T-helper 2 cell (primary cell): ENCODE data around the gene NRBF2.
A peak's percentile ranks its signal among the peaks of the same experiment; 100 is the strongest.

Experiments used
- DNase-seq, 5 experiments: peaks; one replicate each; pipeline versions ENCODE4 v3.0.0 to v3.0.0-alpha.2; 2012 to 2022

Gene NRBF2

DNA sequence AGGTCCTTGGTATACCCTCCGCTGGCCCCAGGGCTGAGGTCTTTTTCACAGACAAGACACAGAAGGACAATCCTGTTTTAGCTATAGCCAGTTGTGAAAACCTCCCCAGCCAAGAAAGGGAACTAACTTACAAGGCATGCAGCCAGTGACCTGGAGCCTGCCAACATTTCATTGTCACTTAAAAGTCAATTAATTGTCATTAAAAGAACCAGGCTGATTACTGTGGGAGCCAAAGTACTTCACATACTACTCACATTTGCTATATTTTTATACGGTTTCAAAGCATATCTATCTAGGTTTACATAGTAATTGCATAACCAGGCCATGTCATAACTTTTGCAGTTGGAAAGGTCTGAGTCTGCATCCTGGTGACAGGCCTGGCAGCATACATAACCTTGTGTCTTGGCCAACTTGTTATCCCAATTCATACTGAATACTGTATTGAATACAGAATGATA is 31.1 kb downstream of the NRBF2 start:
- no peak for DNase-seq

DNA sequence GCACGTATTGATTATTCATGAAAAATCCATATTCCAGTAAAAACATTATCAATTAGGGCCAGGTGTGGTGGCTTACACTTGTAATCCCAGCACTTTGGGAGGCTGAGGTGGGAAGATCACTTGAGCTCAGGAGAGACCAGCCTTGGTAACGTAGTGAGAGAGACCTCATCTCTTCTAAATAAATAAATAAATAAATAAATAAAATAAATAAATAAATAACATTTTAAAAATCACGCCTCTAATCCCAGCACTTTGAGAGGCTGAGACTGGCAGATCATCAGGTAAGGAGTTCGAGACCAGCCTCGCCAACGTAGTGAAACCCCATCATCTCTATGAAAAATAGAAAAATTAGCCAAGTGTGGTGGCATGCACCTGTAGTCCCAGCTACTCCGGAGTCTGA is 32.1 kb downstream of the NRBF2 start:
- no peak for DNase-seq

DNA sequence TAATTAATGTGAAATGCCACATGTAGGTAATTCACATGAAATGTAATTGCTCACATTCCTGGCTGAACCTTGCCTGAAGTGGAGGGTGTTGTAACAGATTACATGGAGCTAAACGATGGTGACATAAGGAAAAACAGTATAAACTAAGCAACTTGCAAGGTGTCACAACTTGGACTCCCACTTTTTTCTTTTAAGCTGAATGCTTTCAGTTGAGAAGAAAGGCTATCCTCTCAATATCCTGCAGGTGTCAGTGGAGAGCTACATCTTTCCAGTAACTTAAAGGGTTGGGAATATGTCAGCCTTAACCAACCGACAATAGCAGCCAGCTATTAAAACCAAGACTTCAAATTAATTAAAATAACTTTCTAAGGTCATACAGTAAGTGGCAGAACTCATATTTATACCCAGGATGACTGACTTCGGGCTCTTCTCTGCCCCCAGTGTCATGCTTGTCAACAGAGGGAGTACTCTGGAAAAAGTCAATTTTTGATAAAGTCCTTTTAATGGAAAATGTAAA is 33.7 kb downstream of the NRBF2 start:
- peak in 2 of 5 experiments; percentile 14 to 71 for DNase-seq

DNA sequence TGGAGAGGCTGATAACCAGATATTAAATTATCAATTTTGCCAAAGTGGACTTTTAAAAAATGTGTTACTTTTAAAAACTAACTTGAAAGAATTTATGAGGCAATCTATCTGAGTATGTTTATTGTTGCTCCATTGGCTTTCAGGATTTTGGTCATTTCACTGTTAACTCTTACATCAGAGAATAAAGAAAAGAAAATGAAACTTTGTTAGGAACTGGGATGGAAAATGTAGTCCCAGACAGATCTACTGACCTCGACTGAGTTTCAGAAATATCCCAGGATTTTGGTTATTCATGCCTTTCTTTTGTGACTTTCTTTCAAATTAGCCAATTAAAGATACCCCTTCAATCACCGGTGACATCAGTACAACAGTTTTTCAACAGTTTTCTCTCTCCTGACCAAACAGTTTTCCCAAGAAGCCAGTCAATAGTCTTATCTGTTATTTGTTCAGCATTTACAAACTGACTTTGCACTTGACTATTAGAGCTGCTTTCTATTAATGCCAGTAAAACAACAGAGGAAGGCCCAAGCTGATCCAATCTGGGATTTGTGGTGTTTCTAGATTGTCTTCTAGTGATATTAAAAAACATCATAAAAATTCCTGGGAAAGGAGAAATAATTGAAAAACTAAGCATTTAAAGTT is 35.8 kb downstream of the NRBF2 start:
- no peak for DNase-seq

DNA sequence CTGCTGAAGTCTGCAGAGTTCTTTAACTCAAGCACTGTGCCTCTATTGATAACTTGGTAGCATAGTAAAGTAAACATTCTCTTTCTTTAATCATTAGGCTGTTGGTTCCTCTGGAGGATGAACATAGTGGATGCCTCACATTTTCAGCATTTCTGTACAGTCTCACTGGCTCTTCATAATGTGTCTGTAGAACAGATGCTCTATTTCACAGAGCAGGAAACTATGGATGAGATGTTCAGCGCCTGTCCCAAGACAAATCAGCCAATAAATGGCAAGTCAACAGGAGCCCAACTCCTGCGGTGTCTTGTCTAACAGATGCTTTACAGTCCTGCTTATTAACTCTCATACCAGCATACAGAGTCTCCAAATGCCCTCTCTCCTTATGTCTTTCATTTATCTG is 36.5 kb downstream of the NRBF2 start:
- DNase-seq: no peak

DNA sequence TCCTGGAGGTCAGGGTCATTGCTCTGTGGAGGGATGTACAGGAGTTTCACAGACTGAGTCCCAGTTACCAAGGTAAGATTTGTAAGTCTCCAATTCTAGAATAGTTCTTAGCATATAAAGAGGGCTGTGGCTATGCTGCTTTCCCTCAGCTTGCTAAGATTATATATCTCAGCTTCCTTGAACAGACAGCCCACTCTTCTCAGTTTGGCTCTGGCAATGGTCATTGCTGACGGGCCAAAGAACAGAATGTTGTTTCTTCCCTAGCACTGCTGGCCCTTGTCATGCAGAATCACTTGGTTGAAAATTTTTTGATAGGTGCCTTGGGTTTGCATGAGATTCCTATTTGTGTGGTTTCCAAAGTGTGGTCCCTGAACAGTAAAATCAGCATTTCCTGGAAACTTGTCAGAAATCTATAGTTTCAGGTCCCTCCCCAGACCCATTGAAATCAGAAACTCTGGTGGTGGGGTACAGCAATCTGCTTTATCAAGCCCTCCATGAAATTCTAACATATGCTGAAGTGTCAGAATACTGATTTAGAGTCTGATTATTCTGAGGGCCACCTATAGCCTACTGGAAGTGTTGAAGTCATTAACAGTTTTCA is 38.2 kb downstream of the NRBF2 start:
- peak in 1 of 5 experiments; percentile 18 for DNase-seq

DNA sequence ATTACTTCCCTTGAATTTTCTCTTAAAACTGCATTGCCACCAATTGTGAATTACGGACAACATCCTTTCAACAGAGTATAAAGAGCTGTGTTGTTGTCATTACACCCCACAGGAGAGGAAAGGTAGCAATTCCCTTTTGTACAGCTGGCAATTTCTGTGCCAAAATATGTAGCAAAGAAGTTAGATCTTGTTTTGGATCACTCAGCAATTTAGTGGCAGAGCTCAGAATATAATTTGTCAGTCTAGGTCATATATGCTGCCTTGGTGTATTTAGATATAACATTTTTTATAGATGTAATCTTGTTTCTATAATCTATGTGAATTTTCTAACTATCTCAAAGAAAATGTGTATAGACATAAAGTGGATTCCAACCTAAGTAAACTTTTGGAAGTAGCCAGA is 38.8 kb downstream of the NRBF2 start:
- no peak for DNase-seq

DNA sequence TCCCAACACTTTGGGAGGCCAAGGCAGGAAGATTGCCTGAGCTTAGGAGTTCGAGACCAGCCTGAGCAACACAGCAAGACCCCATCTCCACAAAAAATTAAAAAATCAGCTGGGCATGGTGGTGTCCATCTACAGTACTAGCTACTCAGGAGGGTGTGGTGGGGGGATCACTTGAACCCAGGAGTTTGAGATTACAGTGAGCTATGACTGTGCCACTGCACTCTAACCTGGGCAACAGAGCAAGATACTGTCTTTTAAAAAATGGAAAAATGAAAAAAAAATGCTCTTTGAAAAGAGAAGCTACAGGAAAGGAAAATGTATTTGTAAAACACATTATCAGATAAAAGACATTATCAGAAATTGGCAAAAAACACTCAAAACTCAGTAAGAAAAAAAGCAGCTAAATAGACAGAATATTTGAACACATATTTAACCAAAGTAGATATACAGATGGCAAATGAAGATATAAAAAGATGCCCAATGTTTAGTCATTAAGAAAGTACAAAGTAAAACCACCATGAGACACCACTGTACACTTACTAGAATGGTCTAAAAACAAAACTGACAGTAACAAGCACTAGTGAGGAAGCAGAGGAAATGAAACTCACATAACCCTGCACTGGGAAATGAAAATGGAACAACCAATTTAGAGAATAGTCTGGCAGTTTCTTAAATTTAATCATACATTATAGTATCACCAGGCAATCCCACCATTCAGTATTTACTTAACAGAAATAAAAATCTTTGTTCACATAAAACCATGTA is 40.5 kb downstream of the NRBF2 start:
- peak in 1 of 5 experiments; percentile 86 for DNase-seq

DNA sequence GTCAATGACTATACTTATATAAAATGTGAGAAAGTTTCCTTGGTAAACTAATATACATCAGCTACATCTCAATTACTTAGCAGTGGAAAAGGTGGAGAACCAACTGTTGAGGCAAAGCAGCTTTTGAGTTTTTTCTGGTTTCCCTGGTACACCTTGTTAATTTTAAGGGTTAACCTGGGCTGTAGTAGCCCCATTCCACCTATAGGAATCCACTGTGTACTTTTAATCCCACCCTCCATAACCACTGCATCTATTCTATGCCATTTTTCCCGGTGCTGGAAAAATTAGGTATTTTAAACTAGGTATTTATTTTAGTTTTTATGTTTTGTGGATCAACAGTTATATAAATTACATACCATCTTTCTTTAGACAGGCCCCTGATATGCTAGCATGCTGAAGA is 42.4 kb downstream of the NRBF2 start:
- DNase-seq: no peak

DNA sequence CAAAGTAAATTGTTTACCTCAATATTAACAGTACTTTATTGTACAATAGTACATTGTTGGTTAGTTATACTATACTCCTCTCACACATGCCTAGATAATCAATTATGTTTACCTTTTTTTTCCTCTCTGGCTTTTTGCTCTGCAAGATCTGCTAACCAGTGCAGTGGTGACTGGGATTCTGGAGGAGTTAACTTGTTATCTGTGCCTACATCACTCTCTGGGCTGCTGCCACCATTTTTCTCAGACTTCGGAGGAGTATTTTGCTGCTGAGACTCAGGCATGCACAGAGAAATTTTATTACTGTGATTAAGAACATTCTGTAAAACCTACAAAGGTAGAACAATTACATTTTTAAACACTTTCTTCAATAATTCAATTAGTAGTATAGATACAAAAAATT is 59.7 kb downstream of the NRBF2 start:
- no peak for DNase-seq

DNA sequence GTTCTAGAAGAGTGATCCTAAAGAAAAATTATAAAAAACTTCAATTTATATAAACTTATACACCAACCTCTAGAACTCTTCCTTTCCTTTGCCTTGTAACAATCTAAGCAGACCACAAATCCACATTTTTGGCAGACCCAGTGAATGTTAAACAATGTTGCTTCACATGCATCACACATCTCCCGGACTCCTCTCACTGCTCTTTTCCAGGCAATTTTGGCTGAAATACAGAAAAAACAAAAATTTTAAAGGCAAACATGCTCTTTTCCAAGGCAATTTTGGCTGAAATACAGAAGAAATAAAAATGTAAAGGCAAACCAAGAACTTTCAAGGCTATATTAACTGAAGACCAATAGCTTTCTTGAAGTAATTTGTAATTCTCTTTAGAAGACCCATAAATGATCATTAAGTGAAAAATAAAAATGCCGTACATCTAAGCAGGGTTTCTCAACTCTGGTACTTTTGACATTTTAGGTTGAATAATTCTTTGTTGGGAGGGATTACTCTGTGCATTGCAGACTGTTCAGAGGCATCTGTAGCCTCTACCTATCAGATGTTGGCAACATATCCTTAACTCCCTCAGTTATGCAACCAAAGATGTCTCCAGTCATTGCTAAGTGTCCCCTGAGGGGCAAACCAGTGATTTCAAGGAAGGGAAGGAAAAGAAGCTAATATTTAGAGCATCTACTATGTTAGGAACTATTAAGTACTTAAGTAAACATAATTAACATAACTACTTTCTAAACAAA is 64.4 kb downstream of the NRBF2 start:
- DNase-seq: no peak

DNA sequence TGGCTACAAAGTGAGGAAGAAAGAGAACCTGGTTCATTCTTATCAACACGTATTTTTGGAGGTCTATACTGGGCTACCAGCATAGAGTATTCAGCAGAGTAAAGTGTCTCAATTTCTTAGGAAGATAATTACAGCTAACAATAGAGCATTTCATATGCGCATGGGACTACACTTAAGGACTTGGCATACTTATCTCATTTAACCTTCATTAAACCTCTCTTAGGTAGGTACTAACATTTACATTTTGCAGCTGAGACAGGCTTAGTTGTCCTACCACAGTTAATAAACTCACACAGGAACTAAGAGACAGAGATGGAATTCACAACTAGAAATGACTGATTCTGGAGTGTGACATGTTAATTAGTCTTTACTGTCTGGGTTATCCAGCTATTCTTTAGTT is 66.6 kb downstream of the NRBF2 start:
- no peak for DNase-seq

DNA sequence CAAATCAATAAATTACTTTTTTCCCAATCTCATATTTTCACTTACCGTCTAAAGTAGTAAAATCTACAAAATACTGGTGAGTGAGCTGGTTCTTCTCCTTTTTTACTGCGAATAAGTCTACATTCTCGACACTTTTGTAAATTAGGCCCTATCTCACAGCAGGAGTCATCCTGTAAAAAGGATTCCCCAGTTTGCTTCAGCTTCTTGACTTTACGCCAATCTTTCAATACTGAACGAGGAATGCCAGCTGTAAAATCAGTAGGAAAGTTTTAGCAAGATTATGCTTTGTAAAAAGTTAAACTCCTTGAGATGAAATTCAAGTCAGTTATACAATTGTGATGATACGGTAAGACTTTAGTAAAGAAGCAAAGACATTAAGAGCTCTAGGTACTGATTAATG is 67.3 kb downstream of the NRBF2 start:
- DNase-seq: no peak

DNA sequence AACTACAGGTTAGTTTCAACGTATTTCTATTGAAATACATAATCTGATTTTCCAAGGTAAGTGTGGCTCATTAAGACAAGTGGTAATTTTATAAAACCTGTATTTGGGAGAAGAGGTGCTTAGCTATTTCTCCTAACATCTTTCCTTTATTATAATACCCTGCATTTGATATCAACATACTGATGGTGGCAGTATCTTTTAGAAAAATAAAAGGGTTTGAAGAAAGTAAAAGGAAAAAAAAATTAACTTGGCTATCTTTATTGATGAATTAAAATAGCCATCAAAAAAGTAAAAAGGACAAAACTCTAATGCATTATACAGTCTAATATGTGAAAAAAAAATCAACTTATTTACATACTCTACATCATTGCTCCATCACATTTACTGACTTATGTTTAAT is 68.0 kb downstream of the NRBF2 start:
- DNase-seq: no peak
